T-helper 17 cell (primary cell): ENCODE data around the gene GFAP. TPM values are rescaled to one million over a fixed set of nuclear protein-coding genes. Genes with fewer than 3 reads are reported as not detected.

ENCODE experiments used
- ATAC-seq: fragments of 150-1000 bp; cut with Tn5 transposase; 2 replicates; pipeline ENCODE4 v1.10.0; 2021; ENCODE audit warnings: mild to moderate bottlenecking, moderate library complexity
- DNase-seq, 3 donors: peaks; one replicate each; pipeline versions ENCODE4 v3.0.0 to v3.0.0-alpha.2; 2020 to 2021
- H3K9me3 ChIP-seq: one replicate; pipeline ENCODE4 v1.7.0; 2013; ENCODE audit warnings: low read length, mild to moderate bottlenecking; ENCODE audit not compliant: control insufficient read depth, poor library complexity, severe bottlenecking
- H3K27ac Mint-ChIP-seq: one replicate; pipeline ENCODE4 v1.8.0; 2022; ENCODE audit warnings: mild to moderate bottlenecking, moderate library complexity, mixed read lengths
- H3K27me3 Mint-ChIP-seq: one replicate; pipeline ENCODE4 v1.8.0; 2022; ENCODE audit warnings: mixed read lengths
- H3K36me3 Mint-ChIP-seq: one replicate; pipeline ENCODE4 v1.8.0; 2022; ENCODE audit warnings: low read depth, mixed read lengths
- H3K4me1 Mint-ChIP-seq: one replicate; pipeline ENCODE4 v1.8.0; 2022; ENCODE audit warnings: mild to moderate bottlenecking, mixed read lengths
- H3K4me3 Mint-ChIP-seq: one replicate; pipeline ENCODE4 v1.8.0; 2022; ENCODE audit warnings: mild to moderate bottlenecking, moderate library complexity, mixed read lengths
- total RNA-seq, 4 donors: library from RNA in 2 of 4; stranded (reverse) in 2 of 4; gene quantifications; one replicate each; pipeline ENCODE4 v1.2.3 and lab custom pipeline; 2022 to 2026

Gene GFAP
- total RNA-seq, 2 donors from 2014 or later = 0.18 TPM; not detected in 1

- no peaks in the 10 kb centered on the region for H3K36me3 Mint-ChIP-seq
- H3K4me1 Mint-ChIP-seq = peaks cover 6% of the 10 kb centered on the region
- no peak for ATAC-seq
- H3K9me3 ChIP-seq = no peaks in the 10 kb centered on the region
- peak overlapping the region; percentile 29 for H3K27ac Mint-ChIP-seq
- peaks cover 6% of the 10 kb centered on the region for H3K27me3 Mint-ChIP-seq
- no peak for DNase-seq
- H3K4me3 Mint-ChIP-seq = no peak overlapping the region
Observed at GRCh38 chr17:44941712-44942331, 26.5 kb upstream of the GFAP start.

GRCh38 chr17:44940768-44941167, 25.5 kb upstream of the GFAP start:
- no peak overlapping the region for H3K27ac Mint-ChIP-seq
- H3K36me3 Mint-ChIP-seq = no peaks in the 10 kb centered on the region
- no peaks in the 10 kb centered on the region for H3K9me3 ChIP-seq
- no peak for DNase-seq
- peaks cover 6% of the 10 kb centered on the region for H3K4me1 Mint-ChIP-seq
- H3K4me3 Mint-ChIP-seq = no peak overlapping the region
- H3K27me3 Mint-ChIP-seq = no peaks in the 10 kb centered on the region
- no peak for ATAC-seq

DNA sequence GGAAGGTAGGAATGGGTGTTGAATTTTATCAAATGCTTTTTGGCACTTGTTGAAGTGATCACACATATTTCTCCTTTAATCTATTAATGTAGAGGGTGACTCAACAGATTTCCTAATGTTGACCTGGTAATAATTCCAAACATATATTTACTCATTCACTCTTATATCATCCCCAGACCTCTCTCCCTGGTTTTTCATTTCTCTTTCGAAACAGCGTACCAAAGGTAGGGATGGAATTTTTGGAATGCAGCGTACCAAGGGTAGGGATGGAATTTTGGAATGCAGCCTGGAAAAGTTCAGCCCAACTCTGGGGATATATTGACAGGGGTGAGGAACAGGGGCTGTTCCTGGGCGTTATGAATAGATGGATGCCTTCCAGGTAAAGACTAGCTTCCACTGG, 25.0 kb upstream of the GFAP start:
- H3K9me3 ChIP-seq = no peaks in the 10 kb centered on the region
- ATAC-seq = no peak
- Mint-ChIP-seq H3K4me1 (peaks cover 6% of the 10 kb centered on the region), H3K27ac (no peak overlapping the region), H3K27me3 (no peaks in the 10 kb centered on the region), H3K36me3 (no peaks in the 10 kb centered on the region), H3K4me3 (no peak overlapping the region)
- no peak for DNase-seq

GRCh38 chr17:44935116-44935515, 19.8 kb upstream of the GFAP start:
- Mint-ChIP-seq H3K27me3 (no peaks in the 10 kb centered on the region), H3K4me3 (no peak overlapping the region), H3K27ac (no peak overlapping the region), H3K36me3 (no peaks in the 10 kb centered on the region), H3K4me1 (peaks cover 2% of the 10 kb centered on the region)
- DNase-seq (no peak), ATAC-seq (no peak)
- no peaks in the 10 kb centered on the region for H3K9me3 ChIP-seq

GRCh38 chr17:44934745-44935105, 19.4 kb upstream of the GFAP start:
- H3K4me3 Mint-ChIP-seq = no peak overlapping the region
- H3K4me1 Mint-ChIP-seq = peaks cover 2% of the 10 kb centered on the region
- ATAC-seq (no peak), DNase-seq (no peak)
- H3K36me3 Mint-ChIP-seq = no peaks in the 10 kb centered on the region
- H3K27me3 Mint-ChIP-seq = no peaks in the 10 kb centered on the region
- no peaks in the 10 kb centered on the region for H3K9me3 ChIP-seq
- H3K27ac Mint-ChIP-seq = no peak overlapping the region

- Mint-ChIP-seq H3K4me3 (no peak overlapping the region), H3K36me3 (no peaks in the 10 kb centered on the region), H3K4me1 (peaks cover 2% of the 10 kb centered on the region), H3K27ac (no peak overlapping the region), H3K27me3 (no peaks in the 10 kb centered on the region)
- DNase-seq (no peak), ATAC-seq (no peak)
- H3K9me3 ChIP-seq = no peaks in the 10 kb centered on the region
Observed at GRCh38 chr17:44933824-44934744, 18.8 kb upstream of the GFAP start.

GRCh38 chr17:44932787-44933097, 17.4 kb upstream of the GFAP start:
- no peak overlapping the region for H3K27ac Mint-ChIP-seq
- H3K9me3 ChIP-seq = no peaks in the 10 kb centered on the region
- peaks cover 2% of the 10 kb centered on the region for H3K4me1 Mint-ChIP-seq
- H3K36me3 Mint-ChIP-seq = no peaks in the 10 kb centered on the region
- no peak overlapping the region for H3K4me3 Mint-ChIP-seq
- DNase-seq (no peak), ATAC-seq (no peak)
- H3K27me3 Mint-ChIP-seq = no peaks in the 10 kb centered on the region

- H3K9me3 ChIP-seq = no peaks in the 10 kb centered on the region
- Mint-ChIP-seq H3K36me3 (no peaks in the 10 kb centered on the region), H3K4me1 (peaks cover 2% of the 10 kb centered on the region), H3K27me3 (no peaks in the 10 kb centered on the region), H3K4me3 (no peak overlapping the region), H3K27ac (no peak overlapping the region)
- no peak for DNase-seq
- ATAC-seq = no peak
Observed at GRCh38 chr17:44932096-44932786, 16.9 kb upstream of the GFAP start.

DNA sequence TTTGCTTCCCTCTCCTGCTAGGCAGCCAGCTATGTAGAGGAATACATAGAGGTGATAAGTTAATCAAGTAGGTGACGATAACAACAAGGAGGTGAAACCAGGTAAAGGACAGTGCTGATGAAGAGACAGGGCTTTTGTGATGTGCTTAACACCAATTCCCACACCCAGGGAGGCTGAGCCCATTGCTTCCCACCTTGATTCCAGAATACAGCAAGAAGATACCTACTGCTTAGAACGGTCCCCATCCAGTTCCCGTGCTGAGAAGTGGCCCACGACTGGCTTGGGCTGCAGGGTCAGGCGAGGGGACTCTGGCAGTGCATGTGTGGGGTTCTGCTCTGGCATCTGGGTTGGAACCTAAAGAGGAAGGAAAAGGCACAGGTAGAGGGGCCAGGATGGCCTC, 16.1 kb upstream of the GFAP start:
- H3K27ac Mint-ChIP-seq = no peak overlapping the region
- ATAC-seq = no peak
- H3K9me3 ChIP-seq = no peaks in the 10 kb centered on the region

DNA sequence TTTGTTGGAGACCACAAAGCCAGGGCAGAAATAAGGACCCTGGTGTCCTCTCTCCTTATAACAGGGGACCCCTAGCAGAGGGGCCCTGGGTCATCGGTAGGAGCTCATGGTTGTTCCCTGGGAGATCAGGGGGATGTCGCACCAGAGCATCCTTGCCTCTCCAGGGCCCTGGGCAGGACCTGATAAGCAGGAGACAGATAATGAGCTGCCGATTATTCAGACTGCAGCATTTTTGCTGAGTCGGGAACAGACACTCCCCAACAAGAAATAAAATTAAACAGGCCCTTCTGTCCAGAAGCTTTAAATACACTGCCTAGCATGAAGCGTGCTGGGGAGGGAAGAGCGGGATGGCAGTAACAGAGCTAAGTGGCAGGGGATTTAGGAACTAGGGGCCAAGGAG, 15.4 kb upstream of the GFAP start:
- Mint-ChIP-seq H3K4me3 (no peak overlapping the region), H3K27me3 (no peaks in the 10 kb centered on the region), H3K4me1 (no peaks in the 10 kb centered on the region), H3K36me3 (peaks cover 2% of the 10 kb centered on the region), H3K27ac (no peak overlapping the region)
- H3K9me3 ChIP-seq = no peaks in the 10 kb centered on the region
- ATAC-seq (no peak), DNase-seq (no peak)

More for the DNA sequence above, 16.1 kb upstream of the GFAP start:
- no peaks in the 10 kb centered on the region for H3K4me1 Mint-ChIP-seq
- no peak overlapping the region for H3K4me3 Mint-ChIP-seq
- H3K36me3 Mint-ChIP-seq = peaks cover 2% of the 10 kb centered on the region
- no peaks in the 10 kb centered on the region for H3K27me3 Mint-ChIP-seq
- DNase-seq = no peak

- Mint-ChIP-seq H3K36me3 (peaks cover 2% of the 10 kb centered on the region), H3K4me1 (no peaks in the 10 kb centered on the region), H3K27me3 (no peaks in the 10 kb centered on the region), H3K27ac (no peak overlapping the region), H3K4me3 (no peak overlapping the region)
- ATAC-seq (no peak), DNase-seq (no peak)
- H3K9me3 ChIP-seq = no peaks in the 10 kb centered on the region
Observed at GRCh38 chr17:44928950-44929720, 13.8 kb upstream of the GFAP start.

- ATAC-seq (no peak), DNase-seq (no peak)
- H3K27ac Mint-ChIP-seq = no peak overlapping the region
- H3K4me1 Mint-ChIP-seq = no peaks in the 10 kb centered on the region
- H3K27me3 Mint-ChIP-seq = no peaks in the 10 kb centered on the region
- no peaks in the 10 kb centered on the region for H3K9me3 ChIP-seq
- H3K36me3 Mint-ChIP-seq = peaks cover 2% of the 10 kb centered on the region
- no peak overlapping the region for H3K4me3 Mint-ChIP-seq
Observed at GRCh38 chr17:44928136-44928535, 12.8 kb upstream of the GFAP start.

DNA sequence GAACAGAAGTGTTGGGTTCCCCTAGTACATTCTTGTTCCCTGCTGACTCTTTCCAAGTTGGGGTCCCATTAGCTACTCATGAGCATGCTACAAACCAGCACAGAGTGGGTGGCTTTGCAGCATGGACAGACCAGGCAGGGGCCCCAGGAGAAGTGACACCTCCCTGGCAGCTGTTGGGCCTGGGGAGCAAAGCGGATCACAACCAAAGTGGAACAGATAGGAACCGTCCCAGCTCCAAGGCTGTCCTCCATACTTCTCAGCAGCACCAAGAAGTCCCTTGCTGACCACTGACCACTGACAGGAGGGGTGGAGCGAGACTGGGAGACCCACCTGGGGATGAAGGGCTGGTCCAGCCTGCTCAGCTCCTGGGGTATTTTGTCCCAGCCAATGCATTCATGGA, 12.4 kb upstream of the GFAP start:
- DNase-seq = no peak
- H3K27me3 Mint-ChIP-seq = peaks cover 4% of the 10 kb centered on the region

More for the DNA sequence above, 12.4 kb upstream of the GFAP start:
- Mint-ChIP-seq H3K27ac (no peak overlapping the region), H3K4me3 (no peak overlapping the region), H3K4me1 (no peaks in the 10 kb centered on the region), H3K36me3 (peaks cover 2% of the 10 kb centered on the region)
- H3K9me3 ChIP-seq = no peaks in the 10 kb centered on the region
- ATAC-seq = no peak
